Tibial nerve (tissue), 4 donors: Measurements from ENCODE around the gene SMCO4.

ENCODE experiments used
- EP300 ChIP-seq, 2 donors: sonication (generic); formaldehyde crosslinking; IDR thresholded peaks; one replicate each; pipeline ENCODE4 v1.6.1; 2017; ENCODE audit warnings: antibody characterized with exemption in 2 of 2, mild to moderate bottlenecking in 1 of 2
- POLR2A ChIP-seq, 2 donors: fragments of 450-650 bp; IDR thresholded peaks; one replicate each; pipeline ENCODE4 v1.6.1; 2017; ENCODE audit warnings: antibody characterized with exemption in 2 of 2, mild to moderate bottlenecking in 2 of 2, moderate library complexity in 2 of 2
- TF ChIP-seq, protein P1 (sequence below), 5 experiments: fragments of 200-600 bp in 3 of 5; fragments of 450-650 bp in 2 of 5; sonication (generic) in 3 of 5; IDR thresholded peaks; one replicate each; pipeline ENCODE4 v1.5.1; 2016 to 2019; ENCODE audit warnings: antibody characterized with exemption in 5 of 5, mild to moderate bottlenecking in 3 of 5, moderate library complexity in 2 of 5

DNA sequence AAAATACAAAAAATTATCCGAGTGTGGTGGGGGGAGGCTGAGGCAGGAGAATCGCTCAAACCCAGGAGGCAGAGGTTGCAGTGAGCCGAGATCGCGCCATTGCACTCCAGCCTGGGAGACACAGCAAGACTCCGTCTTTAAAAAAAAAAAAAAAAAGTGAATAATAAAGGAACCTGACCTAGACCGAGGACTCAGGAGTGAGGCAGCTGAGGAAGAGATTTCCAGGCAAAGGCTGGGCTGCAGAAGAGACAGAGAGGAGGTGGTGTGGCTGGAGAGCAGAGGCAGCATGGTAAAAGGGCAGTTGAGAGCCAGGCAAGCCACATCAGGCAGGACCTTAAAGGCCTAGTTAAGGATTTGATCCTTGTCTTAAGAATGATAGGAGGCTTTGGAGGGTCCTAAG is 28.4 kb upstream of the SMCO4 start:
- TF ChIP-seq POLR2A (IDR thresholded peaks at IDR 0.05) (no peak), EP300 (IDR thresholded peaks at IDR 0.05) (no peak)
- TF ChIP-seq, protein P1, sequence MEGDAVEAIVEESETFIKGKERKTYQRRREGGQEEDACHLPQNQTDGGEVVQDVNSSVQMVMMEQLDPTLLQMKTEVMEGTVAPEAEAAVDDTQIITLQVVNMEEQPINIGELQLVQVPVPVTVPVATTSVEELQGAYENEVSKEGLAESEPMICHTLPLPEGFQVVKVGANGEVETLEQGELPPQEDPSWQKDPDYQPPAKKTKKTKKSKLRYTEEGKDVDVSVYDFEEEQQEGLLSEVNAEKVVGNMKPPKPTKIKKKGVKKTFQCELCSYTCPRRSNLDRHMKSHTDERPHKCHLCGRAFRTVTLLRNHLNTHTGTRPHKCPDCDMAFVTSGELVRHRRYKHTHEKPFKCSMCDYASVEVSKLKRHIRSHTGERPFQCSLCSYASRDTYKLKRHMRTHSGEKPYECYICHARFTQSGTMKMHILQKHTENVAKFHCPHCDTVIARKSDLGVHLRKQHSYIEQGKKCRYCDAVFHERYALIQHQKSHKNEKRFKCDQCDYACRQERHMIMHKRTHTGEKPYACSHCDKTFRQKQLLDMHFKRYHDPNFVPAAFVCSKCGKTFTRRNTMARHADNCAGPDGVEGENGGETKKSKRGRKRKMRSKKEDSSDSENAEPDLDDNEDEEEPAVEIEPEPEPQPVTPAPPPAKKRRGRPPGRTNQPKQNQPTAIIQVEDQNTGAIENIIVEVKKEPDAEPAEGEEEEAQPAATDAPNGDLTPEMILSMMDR (IDR thresholded peaks at IDR 0.05) = no peak
